GM19351 (cell line): ENCODE measurements around the gene SMIM20.

ENCODE experiments used
- ATAC-seq: cut with Tn5 transposase; IDR thresholded peaks from one replicate; pipeline ENCODE4 v1.9.1; 2021; ENCODE audit warnings: mild to moderate bottlenecking, moderate library complexity; ENCODE audit not compliant: unreplicated experiment

The SMIM20 gene

DNA sequence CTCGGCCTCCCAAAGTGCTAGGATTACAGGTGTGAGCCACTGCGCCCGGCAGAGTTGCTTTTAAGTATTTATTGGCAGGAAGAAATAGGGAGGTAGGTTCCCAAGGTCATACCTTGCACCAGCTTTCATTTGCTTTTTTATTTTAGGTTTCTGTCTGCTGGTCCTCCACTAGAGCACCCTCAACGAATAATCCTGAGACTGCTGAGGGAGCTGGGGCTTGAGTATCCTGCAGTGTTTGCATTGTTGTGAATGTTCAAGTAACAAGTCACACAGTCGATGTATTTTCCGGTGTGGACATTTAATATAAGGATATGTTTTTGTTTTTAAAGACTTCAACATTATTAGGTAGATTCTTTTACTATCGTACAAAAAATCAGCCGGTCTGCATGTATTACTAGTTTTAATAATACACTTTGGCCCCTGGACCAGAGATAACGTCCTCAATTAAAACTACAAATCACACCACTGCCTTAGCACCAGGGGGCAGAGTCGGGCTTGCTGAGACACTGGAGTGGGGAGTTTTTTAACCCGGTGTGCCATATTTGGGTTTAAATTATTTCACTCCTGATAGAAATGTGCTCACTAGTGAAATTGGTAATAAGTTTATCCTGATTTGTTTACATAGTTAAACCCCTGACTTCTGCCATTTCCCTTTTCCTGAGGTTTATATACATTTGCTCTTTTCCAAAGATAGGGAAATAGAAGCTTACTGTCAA is 11.6 kb downstream of the SMIM20 start:
- ATAC-seq: peak; percentile 88

GRCh38 chr4:25926462-25926861 is 12.4 kb downstream of the SMIM20 start:
- no peak for ATAC-seq

DNA sequence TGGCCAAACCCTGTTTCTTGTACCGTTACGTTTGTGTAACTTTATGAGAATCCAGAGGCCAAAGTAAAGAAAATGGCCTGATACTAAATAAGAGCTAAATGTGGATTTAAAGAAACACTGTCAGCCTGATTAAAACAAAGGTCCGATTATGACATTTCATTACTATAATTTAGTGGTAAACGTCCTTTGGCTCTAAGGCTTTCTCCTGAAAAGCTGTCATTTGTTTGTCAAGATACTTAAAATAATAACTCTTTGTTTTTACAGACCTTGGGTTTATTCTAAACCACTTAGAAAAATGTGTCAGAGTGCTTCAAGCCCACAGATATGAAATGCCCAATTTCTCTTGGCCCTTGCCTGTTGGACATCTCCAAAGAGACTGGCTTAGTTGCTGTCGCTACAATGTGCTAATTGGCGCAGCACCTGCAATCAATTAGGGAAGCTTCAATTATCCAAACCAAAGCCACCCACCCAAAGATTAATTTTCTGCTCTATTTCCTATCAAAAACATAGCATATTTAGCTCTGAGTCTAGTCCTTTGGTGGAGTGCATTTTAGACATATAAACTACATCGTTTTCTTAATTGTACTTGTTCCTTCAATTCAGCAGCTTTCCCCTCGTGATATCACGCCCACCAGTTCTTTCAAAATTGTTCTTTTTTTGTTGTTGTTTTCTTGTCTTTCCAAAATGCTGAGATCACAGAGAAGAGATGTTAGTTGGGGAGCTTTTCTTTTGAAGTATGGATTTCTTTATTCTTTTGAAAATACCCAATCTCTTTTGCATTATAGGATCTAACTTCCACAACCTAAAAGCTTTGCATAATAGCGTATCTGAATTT is 13.6 kb downstream of the SMIM20 start:
- ATAC-seq: no peak

- ATAC-seq: no peak
Measured at GRCh38 chr4:25928379-25929297, 14.6 kb downstream of the SMIM20 start.

DNA sequence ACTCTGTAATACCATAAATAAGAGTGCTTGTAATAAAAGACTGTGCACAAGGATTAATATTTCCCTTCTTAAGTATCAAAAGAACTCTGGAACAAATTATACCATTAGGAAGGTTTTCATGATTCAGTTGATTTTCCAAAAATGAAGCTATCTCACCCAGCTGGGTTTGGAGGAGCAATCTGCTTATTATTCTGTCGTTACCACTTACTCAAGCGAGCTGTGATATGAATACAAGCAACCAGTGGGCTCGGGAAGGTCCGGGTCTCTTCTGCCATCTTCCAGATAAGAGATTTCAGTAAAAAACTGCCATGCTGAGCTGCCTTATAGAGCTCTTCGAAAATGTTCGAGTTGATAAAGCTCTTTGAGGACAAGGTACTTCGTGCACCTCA is 15.3 kb downstream of the SMIM20 start:
- ATAC-seq: no peak

DNA sequence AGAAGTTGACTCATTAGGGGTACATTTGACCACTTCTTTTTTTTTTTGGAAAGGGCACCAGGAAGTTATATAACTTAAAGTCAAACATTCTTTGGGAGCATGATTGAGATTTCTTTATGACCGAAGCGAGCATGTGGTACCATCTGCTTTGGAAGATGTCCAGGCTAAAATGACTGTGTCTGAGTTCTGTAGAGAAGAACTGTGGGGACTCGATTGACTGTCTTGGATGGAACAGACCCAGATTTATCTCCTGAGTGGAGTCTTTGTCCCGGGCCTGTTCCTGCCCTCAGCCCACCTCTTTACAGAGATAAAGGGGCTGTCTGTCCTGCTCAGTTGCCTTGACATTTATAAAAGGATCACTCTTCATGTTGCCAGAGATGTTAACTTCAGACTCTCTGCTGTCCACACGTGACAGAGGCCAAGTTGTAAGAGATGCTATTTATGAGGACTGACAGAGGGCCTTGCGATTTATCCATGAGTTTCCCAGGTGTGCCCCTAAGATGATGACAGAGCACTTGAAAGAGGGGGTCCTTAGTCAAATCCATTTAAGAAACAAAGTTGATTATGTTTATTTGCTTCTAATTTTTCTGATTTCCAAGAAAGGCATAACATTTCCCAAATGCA is 16.8 kb downstream of the SMIM20 start:
- ATAC-seq: no peak

- no peak for ATAC-seq
Measured at GRCh38 chr4:25936696-25937095, 22.7 kb downstream of the SMIM20 start.

DNA sequence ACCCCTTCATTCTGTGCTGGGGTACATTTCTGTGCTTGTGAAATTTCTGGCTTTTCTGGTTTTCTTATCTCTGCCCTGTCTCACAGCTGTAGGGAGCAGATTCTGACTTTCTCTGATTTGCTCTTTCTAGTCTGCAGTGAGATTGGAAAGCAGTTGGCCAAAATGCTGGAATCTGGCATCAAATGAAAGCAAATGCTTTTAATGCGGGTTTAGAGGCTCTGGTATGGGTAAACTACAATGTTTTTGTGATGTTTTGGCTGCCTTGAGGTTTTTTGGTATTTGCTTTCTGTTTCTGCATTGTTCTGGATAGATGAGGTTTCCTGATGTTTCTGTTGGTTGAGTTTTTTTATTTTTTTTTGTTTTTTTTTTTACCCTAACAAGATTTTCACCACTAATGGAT is 23.8 kb downstream of the SMIM20 start:
- peak; percentile 7 for ATAC-seq

GRCh38 chr4:25938366-25938765 is 24.3 kb downstream of the SMIM20 start:
- peak; percentile 29 for ATAC-seq

DNA sequence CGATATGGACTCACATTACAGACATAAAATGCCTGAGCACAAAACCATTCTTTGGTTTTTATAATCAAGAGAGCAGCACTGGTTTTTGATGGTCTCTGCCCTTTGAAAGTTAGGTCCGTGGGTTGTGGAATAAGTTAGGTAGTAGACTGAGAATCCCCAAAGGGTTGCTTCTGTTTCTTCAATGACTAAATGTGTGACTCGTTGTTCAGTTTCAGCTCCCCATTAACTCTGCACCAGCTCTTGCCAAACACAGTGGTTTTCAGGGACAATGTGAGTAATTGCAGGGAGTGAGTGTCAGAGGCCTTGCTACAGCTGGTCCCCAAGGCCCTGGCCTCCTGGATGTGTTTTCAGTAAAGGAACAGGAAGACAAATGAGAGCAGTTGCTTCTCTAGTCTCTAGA is 24.8 kb downstream of the SMIM20 start:
- ATAC-seq: peak; percentile 92

DNA sequence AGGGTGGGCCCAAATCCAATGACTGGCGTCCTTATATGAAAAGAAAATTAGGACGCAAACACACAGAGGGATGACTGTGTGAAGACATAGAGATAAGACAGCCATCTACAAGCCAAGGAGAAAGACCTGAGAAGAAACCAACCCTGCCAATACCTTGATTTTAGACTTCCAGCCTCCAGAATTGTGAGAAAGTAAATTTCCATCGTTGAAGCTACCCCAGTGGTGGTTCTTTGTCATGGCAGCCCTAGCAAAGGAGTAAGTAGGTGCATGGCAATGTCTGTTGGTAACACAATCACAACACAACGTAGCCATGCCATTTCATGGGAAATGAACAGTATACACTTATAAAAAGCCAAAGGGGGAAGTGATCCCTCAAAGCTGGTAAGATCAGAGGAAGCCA is 25.3 kb downstream of the SMIM20 start:
- no peak for ATAC-seq

GRCh38 chr4:25941457-25942221 is 27.6 kb downstream of the SMIM20 start:
- ATAC-seq: no peak

- no peak for ATAC-seq
Measured at GRCh38 chr4:25943312-25943711, 29.3 kb downstream of the SMIM20 start.

- no peak for ATAC-seq
Measured at GRCh38 chr4:25943805-25944204, 29.8 kb downstream of the SMIM20 start.

DNA sequence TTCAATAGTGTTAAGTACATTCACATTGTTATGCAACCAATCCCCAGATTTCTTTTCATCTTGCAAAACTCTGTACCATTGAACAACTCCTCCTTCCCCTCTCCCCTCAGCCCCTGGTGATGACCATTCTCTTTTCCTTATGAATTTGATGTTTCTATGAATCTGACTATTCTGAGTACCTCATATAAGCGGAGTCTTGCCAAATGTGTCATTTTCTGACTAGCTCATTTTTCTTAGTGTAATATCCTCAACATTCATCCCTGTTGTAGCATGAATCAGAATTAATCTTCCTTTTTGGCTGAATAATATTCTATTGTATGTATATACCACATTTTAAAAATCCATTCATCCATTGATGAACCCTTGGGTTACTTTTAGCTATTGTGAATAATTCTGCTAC is 34.0 kb downstream of the SMIM20 start:
- ATAC-seq: no peak

DNA sequence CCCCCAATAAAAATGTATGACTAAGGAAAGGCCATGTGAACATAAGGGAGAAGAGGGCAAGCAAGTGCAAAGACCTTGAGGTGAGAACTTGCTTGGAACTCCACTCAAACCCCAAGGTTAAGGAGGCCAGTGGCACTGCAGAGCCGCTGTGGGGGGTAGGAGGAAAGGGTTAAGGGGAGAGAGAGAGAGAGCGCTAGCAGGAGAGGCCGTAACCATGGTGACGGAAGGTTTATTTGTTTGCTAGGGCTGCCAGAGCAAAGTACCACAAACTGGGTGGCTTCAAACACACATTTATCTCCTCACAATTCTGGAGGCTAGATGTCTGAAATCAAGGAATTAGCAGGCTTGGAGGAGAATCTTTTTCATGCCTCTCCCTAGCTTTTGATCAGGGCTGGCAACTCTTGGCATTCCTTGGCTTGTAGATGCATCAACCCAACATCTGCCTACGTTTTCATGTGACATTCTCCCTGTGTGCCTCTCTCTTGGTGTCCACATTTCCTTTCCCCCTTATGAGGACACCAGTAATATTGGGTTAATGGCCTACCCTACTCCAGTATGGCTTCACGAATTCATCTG is 35.2 kb downstream of the SMIM20 start:
- no peak for ATAC-seq

DNA sequence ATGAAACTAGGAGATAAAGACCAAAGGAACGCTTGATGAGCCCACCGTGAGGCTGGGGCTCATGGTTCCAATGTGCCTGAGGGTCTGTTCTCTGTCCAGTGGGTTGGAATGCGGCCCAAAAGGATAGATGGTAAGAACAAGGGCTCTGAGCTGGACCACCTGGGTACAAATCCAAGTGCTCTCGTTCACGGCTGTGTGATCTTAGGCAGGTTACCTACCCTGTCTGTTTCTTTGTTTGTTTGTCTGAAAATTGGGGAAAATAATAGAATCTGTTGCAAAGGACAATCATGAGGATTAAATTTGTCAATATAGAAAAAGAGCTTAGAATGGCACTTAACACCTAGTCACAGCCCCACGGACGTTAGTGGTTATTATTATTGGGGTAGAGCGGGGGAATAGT is 36.0 kb downstream of the SMIM20 start:
- ATAC-seq: no peak

DNA sequence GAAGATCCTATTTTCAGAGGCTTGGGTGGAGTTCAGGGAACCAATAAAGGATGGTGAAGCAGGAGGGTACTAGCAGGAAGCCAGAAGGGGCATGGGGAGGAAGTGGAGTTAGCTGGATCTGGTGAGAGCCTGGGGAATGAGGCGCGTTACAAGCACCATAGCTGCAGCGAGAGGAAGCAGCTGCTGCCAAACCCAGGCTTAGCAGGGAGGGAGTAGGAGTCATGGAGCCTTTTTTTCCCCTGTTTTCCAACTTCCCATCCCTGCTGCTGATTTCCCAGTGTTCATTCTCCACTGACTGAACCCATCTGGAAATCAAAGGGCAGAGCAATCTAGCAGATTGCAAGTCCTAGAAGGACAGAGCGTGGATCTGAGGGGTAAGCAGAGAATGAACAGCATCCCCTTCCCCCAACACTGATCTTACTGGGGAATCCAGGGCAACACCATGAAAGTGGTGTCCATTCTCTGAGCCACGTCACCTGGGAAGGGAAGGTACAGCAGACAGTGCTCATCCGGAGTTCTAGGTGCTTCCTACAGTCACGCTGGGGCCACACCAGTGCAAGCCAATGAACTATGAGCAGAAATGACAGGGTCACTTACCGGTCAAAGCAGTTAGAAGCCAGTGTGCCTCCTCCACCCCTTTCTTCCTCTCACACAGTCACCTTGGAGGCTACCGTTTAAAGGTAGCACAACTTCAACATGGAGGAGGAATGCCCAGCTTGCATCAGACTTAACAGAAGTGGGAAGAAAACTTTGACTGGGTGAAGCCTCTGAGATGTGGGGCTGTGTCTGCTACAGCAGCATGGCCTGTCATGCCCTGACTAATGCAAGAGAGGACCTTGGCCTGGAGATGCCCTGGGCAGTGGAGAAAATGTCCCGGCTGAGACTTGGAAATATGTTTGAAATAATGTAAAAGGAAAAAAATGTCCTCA is 36.7 kb downstream of the SMIM20 start:
- ATAC-seq: no peak
